SK-N-DZ (cell line): ENCODE measurements around the gene IFT25.
"Not testable (repeated sequence)": the region's sequence is repeated elsewhere in the genome, so short reads cannot be mapped to it uniquely, and the experiment has no call there.

ENCODE experiments used
- DNase-seq: peaks from one replicate; pipeline ENCODE4 v3.0.0-alpha.2; 2015; ENCODE audit warnings: low spot score

Gene IFT25

GRCh38 chr1:53889304-53890298, 55.9 kb downstream of the IFT25 start, which contains the start of gene YIPF1:
Gene YIPF1 (minus strand): TSS chr1:53889797. CDS start chr1:53888937, 860 bp downstream.
- peak; percentile 81 for DNase-seq

- no peak for DNase-seq
These were observed 56.8 kb downstream of the IFT25 start for GRCh38 chr1:53888681-53889080.

GRCh38 chr1:53883600-53883999, 61.9 kb downstream of the IFT25 start:
- not testable (repeated sequence) for DNase-seq

- DNase-seq, result not testable (repeated sequence)
These were observed 63.6 kb downstream of the IFT25 start for GRCh38 chr1:53881853-53882252.

- peak; percentile 26 for DNase-seq
These were observed 66.9 kb downstream of the IFT25 start for GRCh38 chr1:53878492-53879105.

GRCh38 chr1:53875150-53875549, 70.3 kb downstream of the IFT25 start:
- DNase-seq, result not testable (repeated sequence)

GRCh38 chr1:53871773-53872484, 73.6 kb downstream of the IFT25 start:
- no peak for DNase-seq
